T-cell (primary cell): ENCODE results near the gene APLP2. TPM values are rescaled to one million over a fixed set of nuclear protein-coding genes. Genes with fewer than 3 reads are reported as not detected.

ENCODE experiments used
- ATAC-seq, 4 experiments: fragments of 200-7000 bp in 3 of 4; fragments of 150-1000 bp in 1 of 4; cut with Tn5 transposase; replicated peaks in 1 of 4; 1 replicate in 3 of 4; 2 replicates in 1 of 4; pipeline ENCODE4 v1.10.0; 2021; ENCODE audit warnings: moderate library complexity in 3 of 4, mild to moderate bottlenecking in 2 of 4, moderate number of reproducible peaks in 1 of 4
- CTCF ChIA-PET, 2 donors: fragments of 300-600 bp; sonication (Branson Sonifier 250); formaldehyde crosslinking; loops; one replicate each; lab custom pipeline; 2022; ENCODE audit warnings: antibody characterized with exemption in 2 of 2; lab: Charles Lee
- POLR2A ChIA-PET, 2 donors: fragments of 300-600 bp; sonication (Branson Sonifier 250); formaldehyde crosslinking; loops; one replicate each; lab custom pipeline; 2022; ENCODE audit warnings: antibody characterized with exemption in 2 of 2; lab: Charles Lee
- DNase-seq, 35 experiments: peaks; one replicate each; pipeline versions ENCODE4 v3.0.0 to v3.0.0-alpha.2; 2013 to 2023
- H3K27ac ChIP-seq: one replicate; pipeline ENCODE4 v1.5.1; 2013; ENCODE audit warnings: low read length
- H3K27me3 ChIP-seq, 2 experiments: replicated peaks in 1 of 2; 1 replicate in 1 of 2; 2 replicates in 1 of 2; pipeline versions ENCODE4 v1.6.1 to v1.7.0; 2013; ENCODE audit warnings: low read length in 1 of 2, mixed read lengths in 1 of 2; ENCODE audit not compliant: control insufficient read depth in 2 of 2, insufficient read depth in 2 of 2; ENCODE audit errors: extremely low read depth in 1 of 2
- H3K36me3 ChIP-seq, 2 donors: 1 replicate in 1 of 2; 2 replicates in 1 of 2; pipeline versions ENCODE4 v1.6.1 to v1.7.0; 2013; ENCODE audit warnings: low read length in 1 of 2; ENCODE audit not compliant: control insufficient read depth in 2 of 2, insufficient read depth in 1 of 2; ENCODE audit errors: extremely low read depth in 1 of 2
- H3K4me1 ChIP-seq, 2 experiments: 1 replicate in 1 of 2; 2 replicates in 1 of 2; pipeline versions ENCODE4 v1.6.1 to v1.7.0; 2013; ENCODE audit warnings: low read length in 2 of 2, mixed read lengths in 1 of 2; ENCODE audit not compliant: insufficient read depth in 2 of 2, control insufficient read depth in 1 of 2; ENCODE audit errors: extremely low read depth in 1 of 2
- H3K4me3 ChIP-seq, 2 donors: 1 replicate in 1 of 2; 2 replicates in 1 of 2; pipeline versions ENCODE4 v1.5.1 to v1.7.0; 2013; ENCODE audit warnings: mild to moderate bottlenecking in 2 of 2, low read length in 1 of 2, moderate library complexity in 1 of 2; ENCODE audit not compliant: control insufficient read depth in 1 of 2; ENCODE audit errors: extremely low read depth in 1 of 2
- H3K9me3 ChIP-seq: 2 replicates; pipeline ENCODE4 v1.7.0; 2013
- H3K27ac Mint-ChIP-seq, 2 donors: one replicate each; pipeline ENCODE4 v1.8.0; 2020 to 2021; ENCODE audit warnings: mild to moderate bottlenecking in 2 of 2, mixed read lengths in 2 of 2
- H3K27me3 Mint-ChIP-seq, 2 donors: one replicate each; pipeline ENCODE4 v1.8.0; 2021 to 2022; ENCODE audit warnings: mixed read lengths in 2 of 2
- H3K36me3 Mint-ChIP-seq: one replicate; pipeline ENCODE4 v1.8.0; 2021; ENCODE audit warnings: mixed read lengths
- H3K4me1 Mint-ChIP-seq, 3 donors: one replicate each; pipeline ENCODE4 v1.8.0; 2020 to 2022; ENCODE audit warnings: mixed read lengths in 3 of 3, mild to moderate bottlenecking in 1 of 3
- H3K4me3 Mint-ChIP-seq, 3 donors: one replicate each; pipeline ENCODE4 v1.8.0; 2020 to 2022; ENCODE audit warnings: mild to moderate bottlenecking in 3 of 3, mixed read lengths in 3 of 3, moderate library complexity in 3 of 3
- H3K9me3 Mint-ChIP-seq, 3 donors: one replicate each; pipeline ENCODE4 v1.8.0; 2020 to 2022; ENCODE audit warnings: mixed read lengths in 3 of 3
- WGBS: methylation state at CpG from one replicate; pipeline ENCODE4 v1.1.5; 2013; ENCODE audit warnings: missing lambda C conversion rate; ENCODE audit not compliant: insufficient coverage; 5-methylcytosine and 5-hydroxymethylcytosine counted together
- total RNA-seq, 35 experiments: library from RNA in 6 of 35; stranded (reverse) in 6 of 35; fragments of 120-200 nt in 1 of 35; gene quantifications; one replicate each; pipeline versions ENCODE4 v1.2.1 to v1.2.4 and lab custom pipeline; 2013 to 2026

APLP2 gene
- total RNA-seq, 5 donors from 2014 or later (not counting 1 experiment from before 2014, with no cell fraction given), result 36.4 to 61.9 (median 51.0) TPM

DNA sequence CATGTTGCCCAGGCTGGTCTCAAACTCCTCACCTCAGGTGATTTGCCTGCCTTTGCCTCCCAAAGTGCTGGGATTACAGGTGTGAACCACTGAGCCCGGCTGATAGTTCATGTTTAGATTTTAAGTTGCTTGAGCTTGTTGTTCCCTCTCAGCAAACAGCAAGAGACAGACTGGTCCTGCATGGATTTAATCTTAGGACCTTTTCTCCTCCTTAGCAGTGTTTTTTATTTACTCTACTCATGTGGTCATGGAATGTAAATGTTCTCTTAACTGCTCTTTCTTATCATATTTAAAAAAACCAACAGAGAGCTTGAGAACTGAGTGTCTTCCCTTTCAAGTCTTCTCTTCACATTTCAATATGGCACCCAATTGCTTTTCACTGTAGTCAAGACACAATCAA is 44.3 kb upstream of the APLP2 start:
- H3K36me3 ChIP-seq, result no peaks in the 10 kb centered on the region
- Mint-ChIP-seq H3K36me3 (no peaks in the 10 kb centered on the region), H3K27me3 (peaks cover 3 to 4% of the 10 kb centered on the region in 2 donors), H3K9me3 (no peaks in the 10 kb centered on the region), H3K27ac (no peak overlapping the region), H3K4me1 (no peaks in the 10 kb centered on the region), H3K4me3 (no peak overlapping the region)
- 83% methylated on average over 1 of the region's 1 CpG for WGBS
- no peaks in the 10 kb centered on the region for H3K9me3 ChIP-seq
- no peak overlapping the region for H3K27ac ChIP-seq
- no peak overlapping the region for H3K4me3 ChIP-seq
- DNase-seq, result no peak
- peaks cover 0 to 4% of the 10 kb centered on the region in 2 experiments for H3K27me3 ChIP-seq
- ChIA-PET CTCF (interaction anchor here in 1 of 2 donors (0.5 kb wide), 1 partner anchor 1250 kb away, joined by 4 read pairs; no protein-coding TSS in a partner anchor), POLR2A (no interaction called here)
- ATAC-seq, result no peak
- H3K4me1 ChIP-seq, result no peaks in the 10 kb centered on the region

DNA sequence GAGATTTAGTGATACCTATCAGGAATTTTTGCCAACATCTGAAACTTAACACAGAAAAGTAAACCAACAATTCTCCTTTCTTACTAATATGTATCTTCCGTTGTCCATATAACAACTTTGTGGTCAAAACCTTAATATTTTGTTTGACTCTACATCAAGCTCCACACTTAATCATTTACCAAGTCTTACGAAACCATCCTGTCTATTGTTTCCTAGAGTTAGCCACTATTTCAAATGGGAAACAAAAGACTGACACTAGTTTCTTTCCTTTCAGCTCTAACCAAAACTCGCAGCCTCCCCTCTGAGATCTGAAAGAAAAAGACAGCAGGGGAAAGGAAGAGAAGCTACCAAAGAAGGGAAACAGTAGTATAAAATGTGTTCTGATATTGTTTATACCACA is 40.6 kb upstream of the APLP2 start:
- Histone ChIP-seq H3K36me3 (no peaks in the 10 kb centered on the region), H3K4me3 (no peak overlapping the region), H3K27ac (no peak overlapping the region), H3K27me3 (peaks cover 0 to 4% of the 10 kb centered on the region in 2 experiments), H3K9me3 (no peaks in the 10 kb centered on the region), H3K4me1 (no peaks in the 10 kb centered on the region)
- Mint-ChIP-seq H3K27me3 (peaks cover 3 to 4% of the 10 kb centered on the region in 2 donors), H3K27ac (no peak overlapping the region), H3K4me3 (no peak overlapping the region), H3K9me3 (no peaks in the 10 kb centered on the region), H3K4me1 (no peaks in the 10 kb centered on the region), H3K36me3 (no peaks in the 10 kb centered on the region)
- DNase-seq, result no peak
- ChIA-PET CTCF (interaction anchor here in 1 of 2 donors (0.6 kb wide), 1 partner anchor 186 kb away, joined by 4 read pairs; no protein-coding TSS in a partner anchor), POLR2A (no interaction called here)
- no peak for ATAC-seq
- 100% methylated on average over 2 of the region's 3 CpGs for WGBS

DNA sequence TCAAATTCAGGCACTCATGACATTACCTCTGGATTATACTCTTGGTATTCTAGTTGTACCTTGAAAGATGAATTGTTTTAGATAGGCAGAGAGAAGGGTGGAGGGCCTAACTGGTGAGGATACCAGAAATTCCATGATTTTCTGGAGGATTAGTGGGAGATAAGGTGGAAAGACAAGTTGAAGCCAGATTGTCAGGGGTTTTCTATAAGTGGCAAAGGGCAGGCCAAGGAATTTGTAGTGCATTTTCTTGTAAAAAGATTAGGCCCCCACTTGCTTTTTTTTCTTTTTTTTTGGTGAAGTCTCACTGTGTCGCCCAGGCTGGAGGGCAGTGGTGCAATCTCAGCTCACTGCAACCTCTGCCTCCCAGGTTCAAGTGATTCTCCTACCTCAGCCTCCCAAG is 38.6 kb upstream of the APLP2 start:
- Mint-ChIP-seq H3K4me3 (no peak overlapping the region), H3K27ac (no peak overlapping the region), H3K36me3 (no peaks in the 10 kb centered on the region), H3K9me3 (no peaks in the 10 kb centered on the region), H3K27me3 (peaks cover 3 to 8% of the 10 kb centered on the region in 2 donors), H3K4me1 (no peaks in the 10 kb centered on the region)
- WGBS, result 100% methylated on average over 1 of the region's 1 CpG
- no peak for ATAC-seq
- ChIA-PET CTCF (no interaction called here), POLR2A (interaction anchor here in 1 of 2 donors (0.8 kb wide), 1 partner anchor 101 kb away, joined by 3 read pairs; no protein-coding TSS in a partner anchor)
- Histone ChIP-seq H3K36me3 (no peaks in the 10 kb centered on the region), H3K9me3 (no peaks in the 10 kb centered on the region), H3K27ac (no peak overlapping the region), H3K4me3 (no peak overlapping the region), H3K27me3 (peaks cover 0 to 4% of the 10 kb centered on the region in 2 experiments), H3K4me1 (no peaks in the 10 kb centered on the region)
- DNase-seq, result no peak

- Mint-ChIP-seq H3K4me3 (no peak overlapping the region), H3K4me1 (no peaks in the 10 kb centered on the region), H3K27ac (no peak overlapping the region), H3K36me3 (no peaks in the 10 kb centered on the region), H3K27me3 (peaks cover 3 to 8% of the 10 kb centered on the region in 2 donors), H3K9me3 (no peaks in the 10 kb centered on the region)
- WGBS, result no CpG with 5 or more reads among the region's 2 CpGs
- DNase-seq, result no peak
- Histone ChIP-seq H3K4me1 (no peaks in the 10 kb centered on the region), H3K27me3 (no peaks in the 10 kb centered on the region), H3K4me3 (no peak overlapping the region), H3K36me3 (no peaks in the 10 kb centered on the region), H3K27ac (no peak overlapping the region), H3K9me3 (no peaks in the 10 kb centered on the region)
- ChIA-PET CTCF (interaction anchor here in 1 of 2 donors (0.5 to 0.7 kb wide), 2 partner anchors 49 to 277 kb away, joined by 3 to 4 read pairs; no protein-coding TSS in a partner anchor), POLR2A (interaction anchor here in 1 of 2 donors (0.8 kb wide), 1 partner anchor 100 kb away, joined by 3 read pairs; no protein-coding TSS in a partner anchor)
- no peak for ATAC-seq
These were observed 37.7 kb upstream of the APLP2 start for GRCh38 chr11:130031945-130032344.

GRCh38 chr11:130032931-130033330 is 36.8 kb upstream of the APLP2 start:
- H3K4me1 Mint-ChIP-seq, result no peaks in the 10 kb centered on the region
- WGBS, result 91% methylated on average over 20 of the region's 44 CpGs
- H3K27ac Mint-ChIP-seq, result no peak overlapping the region
- peaks cover 5 to 8% of the 10 kb centered on the region in 2 donors for H3K27me3 Mint-ChIP-seq
- Histone ChIP-seq H3K4me3 (no peak overlapping the region), H3K27ac (no peak overlapping the region), H3K27me3 (peaks cover 0 to 4% of the 10 kb centered on the region in 2 experiments), H3K9me3 (no peaks in the 10 kb centered on the region), H3K4me1 (no peaks in the 10 kb centered on the region), H3K36me3 (no peaks in the 10 kb centered on the region)
- ChIA-PET CTCF (interaction anchor here in 1 of 2 donors (0.7 kb wide), 1 partner anchor 130 kb away, joined by 6 read pairs; no protein-coding TSS in a partner anchor), POLR2A (interaction anchor here in 1 of 2 donors (0.6 kb wide), 1 partner anchor 9 kb away, joined by 4 read pairs; no protein-coding TSS in a partner anchor)
- no peak overlapping the region for H3K4me3 Mint-ChIP-seq
- no peaks in the 10 kb centered on the region for H3K36me3 Mint-ChIP-seq
- no peak for ATAC-seq
- no peaks in the 10 kb centered on the region for H3K9me3 Mint-ChIP-seq
- DNase-seq, result no peak

GRCh38 chr11:130034236-130034635 is 35.5 kb upstream of the APLP2 start:
- no peak overlapping the region for H3K27ac Mint-ChIP-seq
- no peaks in the 10 kb centered on the region for H3K36me3 Mint-ChIP-seq
- H3K4me3 ChIP-seq, result no peak overlapping the region
- CTCF ChIA-PET, result no interaction called here
- no peaks in the 10 kb centered on the region for H3K4me1 Mint-ChIP-seq
- peaks cover 5 to 7% of the 10 kb centered on the region in 2 donors for H3K27me3 Mint-ChIP-seq
- H3K9me3 Mint-ChIP-seq, result no peaks in the 10 kb centered on the region
- no peaks in the 10 kb centered on the region for H3K36me3 ChIP-seq
- H3K27ac ChIP-seq, result no peak overlapping the region
- POLR2A ChIA-PET, result interaction anchor here in 1 of 2 donors (0.7 kb wide), 2 partner anchors 11 to 91 kb away, joined by 3 to 6 read pairs; no protein-coding TSS in a partner anchor
- H3K4me3 Mint-ChIP-seq, result no peak overlapping the region
- DNase-seq (no peak), ATAC-seq (no peak)
- H3K4me1 ChIP-seq, result no peaks in the 10 kb centered on the region
- H3K27me3 ChIP-seq, result peaks cover 0 to 4% of the 10 kb centered on the region in 2 experiments
- no peaks in the 10 kb centered on the region for H3K9me3 ChIP-seq
